NCI-H1436 treated with DMSO at 0.1 percent for 48 hours (cell line): ENCODE results near the gene ANO8.

Source experiments
- DNase-seq: peaks from one replicate; lab custom pipeline; 2025; lab: John Stamatoyannopoulos, UW

The ANO8 gene

GRCh38 chr19:17346109-17346671 lies 11.5 kb upstream of the ANO8 start:
- no peak for DNase-seq

GRCh38 chr19:17341845-17342244 lies 7.2 kb upstream of the ANO8 start:
- DNase-seq, result no peak

- no peak for DNase-seq
Observed at GRCh38 chr19:17341386-17341785, 6.7 kb upstream of the ANO8 start.

GRCh38 chr19:17340871-17341357 lies 6.3 kb upstream of the ANO8 start:
- no peak for DNase-seq

- DNase-seq, result no peak
Observed at GRCh38 chr19:17340302-17340870, 5.7 kb upstream of the ANO8 start.

GRCh38 chr19:17339088-17339741 lies 4.6 kb upstream of the ANO8 start:
- DNase-seq, result no peak

GRCh38 chr19:17338433-17339078 lies 3.9 kb upstream of the ANO8 start:
- DNase-seq, result no peak

GRCh38 chr19:17337675-17338432 lies 3.2 kb upstream of the ANO8 start:
- no peak for DNase-seq

GRCh38 chr19:17336872-17337674 lies 2.4 kb upstream of the ANO8 start, which contains the start of gene GTPBP3:
Gene GTPBP3 (plus strand): TSS chr19:17337553. CDS start chr19:17337612, 59 bp downstream.
- DNase-seq, result peak; percentile 94

- DNase-seq, result no peak
Observed at GRCh38 chr19:17335575-17335974, 920 bp upstream of the ANO8 start.

- DNase-seq, result no peak
Observed at GRCh38 chr19:17333611-17334413, 843 bp downstream of the ANO8 start.

- no peak for DNase-seq
Observed at GRCh38 chr19:17332677-17333581, 1.7 kb downstream of the ANO8 start.

- no peak for DNase-seq
Observed at GRCh38 chr19:17332360-17332676, 2.3 kb downstream of the ANO8 start.

- no peak for DNase-seq
Observed at GRCh38 chr19:17331045-17331558, 3.6 kb downstream of the ANO8 start.

- no peak for DNase-seq
Observed at GRCh38 chr19:17330262-17331044, 4.2 kb downstream of the ANO8 start.

GRCh38 chr19:17329366-17330261 lies 5.0 kb downstream of the ANO8 start:
- DNase-seq, result no peak
